SKM-1 (cell line): ENCODE results near the gene SMYD3.

Experiments
- DNase-seq: peaks from one replicate; lab custom pipeline; 2025; ENCODE audit not compliant: unreplicated experiment; lab: John Stamatoyannopoulos, UW

SMYD3 gene

DNA sequence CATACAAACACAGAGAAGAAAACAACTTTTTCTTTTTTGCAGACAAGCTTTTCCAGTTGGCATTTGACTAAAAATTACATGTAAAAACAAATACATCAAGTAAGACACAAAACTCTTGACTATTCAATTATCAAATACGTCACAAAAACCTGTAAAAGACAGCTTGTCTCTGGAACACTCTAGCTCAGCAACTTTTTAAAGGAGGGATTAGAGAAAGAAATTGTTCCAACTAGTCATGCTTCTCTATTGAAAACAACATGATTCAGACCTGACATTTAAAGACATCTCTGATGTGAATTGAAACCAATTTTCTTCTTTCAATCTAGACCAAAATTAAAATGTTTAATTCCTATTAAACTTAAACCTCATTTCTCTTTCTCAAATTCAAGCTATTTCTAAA, 30.3 kb downstream of the SMYD3 start:
- no peak for DNase-seq

- DNase-seq: no peak
These were observed 35.4 kb downstream of the SMYD3 start for GRCh38 chr1:246471688-246472087.

DNA sequence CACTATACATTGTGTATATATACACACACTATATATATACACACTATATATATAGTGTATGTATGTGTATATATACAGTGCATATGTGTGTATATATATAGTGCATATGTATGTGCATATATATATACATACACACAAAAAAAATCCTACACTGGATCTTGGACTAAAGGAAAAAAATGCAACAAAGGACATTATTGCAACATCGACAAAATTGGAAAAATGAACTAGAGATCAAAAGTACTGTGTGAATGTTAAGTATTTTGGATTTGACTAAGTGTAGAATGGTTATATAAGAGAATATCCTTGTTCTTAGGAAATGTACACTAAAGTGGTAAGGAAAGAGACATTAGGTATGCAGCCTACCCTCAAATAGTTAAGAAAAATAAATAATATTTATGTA, 36.5 kb downstream of the SMYD3 start:
- DNase-seq: no peak

DNA sequence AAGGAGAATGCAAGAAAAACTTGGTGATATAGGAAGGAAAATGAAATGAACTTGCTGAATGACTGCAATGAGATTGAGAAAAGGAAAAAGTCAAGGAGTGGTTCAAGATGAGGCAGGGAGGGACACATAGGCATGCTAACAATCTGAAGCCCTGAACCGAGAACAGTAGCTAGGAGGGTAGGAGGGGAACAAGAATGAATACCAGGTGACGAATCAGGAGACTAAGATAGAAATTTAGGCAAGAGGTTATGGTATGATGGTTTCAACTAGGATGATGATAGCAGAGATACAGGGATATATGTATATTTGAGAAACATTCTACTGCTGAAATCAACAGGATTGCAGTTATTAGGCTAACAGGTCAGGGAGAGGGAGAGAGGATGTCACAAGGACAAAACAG, 44.1 kb downstream of the SMYD3 start:
- no peak for DNase-seq

- DNase-seq: no peak
These were observed 46.7 kb downstream of the SMYD3 start for GRCh38 chr1:246460406-246460805.

GRCh38 chr1:246459221-246459620, 47.9 kb downstream of the SMYD3 start:
- DNase-seq: no peak

DNA sequence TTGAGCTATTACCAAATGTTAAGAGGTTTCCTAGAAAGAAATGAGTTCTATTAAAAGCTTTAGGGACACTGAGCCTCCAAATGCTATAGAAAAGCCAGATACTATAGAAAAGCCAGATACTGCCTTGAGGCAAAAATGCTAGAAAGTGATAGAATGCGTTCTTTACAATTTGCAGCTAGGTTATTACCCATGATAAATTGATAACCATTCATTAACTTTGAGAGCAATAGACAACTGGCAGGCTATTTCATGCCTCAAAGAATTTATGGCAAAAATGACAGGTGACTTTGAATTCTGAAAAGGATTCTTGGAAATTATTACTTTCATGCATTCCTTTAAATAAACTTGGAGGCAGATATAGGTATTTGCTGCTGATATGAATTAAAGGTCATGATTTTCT, 51.6 kb downstream of the SMYD3 start:
- DNase-seq: no peak

- DNase-seq: no peak
These were observed 52.4 kb downstream of the SMYD3 start for GRCh38 chr1:246454655-246455054.

DNA sequence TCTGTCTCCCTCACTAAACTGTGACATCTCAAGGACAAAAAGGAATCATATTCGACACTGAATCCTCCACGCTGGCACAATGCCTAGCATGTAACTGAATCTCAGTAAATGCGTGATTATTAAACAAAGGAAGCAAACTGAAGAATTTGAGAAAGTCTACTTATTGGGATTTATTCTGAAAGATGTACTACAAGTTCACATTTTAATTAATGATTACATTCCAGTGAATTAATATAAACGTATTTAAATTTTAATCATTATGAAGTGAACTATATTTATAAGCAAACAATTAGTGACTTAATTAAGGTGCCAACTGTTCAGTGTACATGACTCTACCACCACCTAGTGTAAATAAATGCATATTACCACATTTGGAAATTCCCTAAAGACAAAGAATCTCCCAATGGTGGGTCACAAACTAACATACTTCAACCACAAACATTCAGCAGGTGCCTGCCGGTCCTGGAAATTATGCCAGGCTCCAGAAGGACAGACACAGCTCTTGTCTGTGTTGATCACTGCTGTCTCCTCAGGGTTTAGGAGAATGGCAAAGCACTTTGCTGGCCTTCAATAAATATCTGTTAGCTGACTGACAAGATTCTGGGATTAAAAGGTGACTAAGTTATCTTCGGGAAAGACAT, 56.3 kb downstream of the SMYD3 start:
- no peak for DNase-seq

DNA sequence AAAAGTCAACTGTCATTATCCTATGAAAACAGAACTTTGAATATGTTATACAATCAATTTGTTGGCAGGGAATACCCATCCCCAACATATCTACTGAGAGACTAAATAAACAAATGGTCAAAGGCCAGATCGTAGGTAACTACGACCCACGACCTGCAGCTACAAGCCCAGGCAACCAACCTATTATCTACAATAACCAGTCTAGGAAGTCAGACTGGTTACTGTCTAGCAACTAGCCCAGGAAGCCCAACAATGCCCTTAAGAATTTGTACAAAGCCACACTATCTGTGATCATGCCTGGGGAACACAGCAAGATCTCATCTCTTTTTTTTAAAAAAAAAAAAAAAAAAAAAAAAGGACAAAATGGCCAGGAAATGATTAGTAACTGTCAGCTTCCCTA, 58.7 kb downstream of the SMYD3 start:
- no peak for DNase-seq

- no peak for DNase-seq
These were observed 59.6 kb downstream of the SMYD3 start for GRCh38 chr1:246447501-246447900.

DNA sequence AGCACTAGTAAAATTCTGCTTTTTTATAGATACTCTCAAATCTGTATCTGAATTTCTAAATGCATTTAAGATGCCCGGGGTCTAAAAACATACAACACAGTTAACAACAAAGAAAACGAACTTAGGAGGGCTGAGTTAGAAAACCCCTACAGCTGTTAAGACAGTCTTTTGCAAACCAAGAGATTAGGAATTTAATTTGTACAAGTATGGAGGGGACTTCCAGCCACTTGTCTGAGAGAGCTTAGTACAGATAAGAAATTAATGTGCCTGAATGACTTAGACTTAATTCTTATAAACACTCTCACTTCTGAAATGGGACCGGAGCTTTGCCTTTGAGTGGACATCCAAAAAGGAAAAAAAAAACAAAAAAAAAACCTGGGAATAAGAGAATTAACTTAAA, 61.6 kb downstream of the SMYD3 start:
- no peak for DNase-seq

- DNase-seq: no peak
These were observed 62.5 kb downstream of the SMYD3 start for GRCh38 chr1:246444617-246445016.

DNA sequence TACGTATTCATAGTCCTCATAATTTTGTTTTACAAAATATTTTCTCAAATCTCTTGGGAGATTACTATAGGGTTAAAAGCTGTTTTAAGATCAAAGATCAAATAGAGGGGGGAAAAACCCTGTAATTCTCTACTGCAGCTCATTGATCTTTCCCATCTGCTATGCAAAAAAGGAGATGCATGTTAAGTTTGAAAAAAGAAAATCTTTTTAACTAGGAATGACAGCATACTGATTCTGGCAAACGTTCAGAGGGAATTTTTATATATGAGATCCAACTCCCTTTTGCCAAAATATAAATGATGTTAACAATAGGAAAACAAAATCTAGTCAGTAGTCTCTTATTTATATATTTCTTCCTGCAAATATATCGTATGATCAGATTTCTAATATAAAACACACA, 69.1 kb downstream of the SMYD3 start:
- DNase-seq: no peak

- no peak for DNase-seq
These were observed 71.5 kb downstream of the SMYD3 start for GRCh38 chr1:246435421-246436041.

DNA sequence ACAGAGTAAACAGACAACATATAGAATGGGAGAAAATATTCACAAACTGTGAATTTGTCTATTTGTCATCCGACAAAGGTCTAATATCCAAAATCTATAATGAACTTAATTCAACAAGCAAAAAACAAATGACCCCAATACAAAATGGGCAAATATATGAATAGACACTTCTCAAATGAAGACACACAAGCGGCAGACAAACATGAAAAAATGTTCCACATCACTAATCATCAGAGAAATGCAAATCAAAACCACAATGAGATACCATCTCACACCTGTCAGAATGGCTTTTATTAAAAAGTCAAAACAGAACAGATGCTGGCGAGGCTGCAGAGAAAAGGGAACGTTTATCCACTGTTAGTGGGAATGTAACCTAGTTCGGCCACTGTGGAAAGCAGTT, 72.7 kb downstream of the SMYD3 start:
- no peak for DNase-seq

DNA sequence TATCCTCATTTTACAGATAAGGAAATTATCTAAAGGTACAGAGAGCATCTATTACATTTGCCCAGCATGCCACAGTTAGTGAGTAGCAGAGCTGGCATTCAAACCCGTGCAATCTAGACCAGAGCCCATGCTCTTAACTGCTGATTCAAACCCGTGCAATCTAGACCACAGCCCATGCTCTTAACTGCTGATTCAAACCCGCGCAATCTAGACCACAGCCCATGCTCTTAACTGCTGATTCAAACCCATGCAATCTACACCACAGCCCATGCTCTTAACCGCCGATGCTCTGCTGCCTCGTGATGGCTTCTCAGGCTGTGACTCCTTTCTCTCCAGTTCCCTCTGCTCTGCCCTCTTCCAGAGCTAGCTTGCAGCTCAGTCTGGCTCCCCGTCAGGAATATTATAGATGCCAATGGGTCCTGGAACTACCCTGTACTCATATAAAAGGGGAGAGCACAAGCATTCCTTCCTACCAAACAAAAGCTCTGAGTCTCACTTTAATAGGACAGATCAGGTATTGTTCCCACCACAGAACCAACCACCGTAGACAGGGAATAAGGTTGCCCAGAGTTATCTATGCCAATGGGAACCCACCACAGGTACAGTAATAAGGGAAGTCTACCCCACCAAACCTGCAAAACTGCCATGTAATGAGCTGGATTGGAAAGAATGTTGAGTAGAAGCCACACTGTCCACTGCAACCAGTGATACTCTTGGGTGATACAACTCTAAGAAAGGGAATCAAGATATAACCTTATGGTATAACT, 78.4 kb downstream of the SMYD3 start:
- no peak for DNase-seq

GRCh38 chr1:246427611-246428010, 79.5 kb downstream of the SMYD3 start:
- DNase-seq: no peak

GRCh38 chr1:246425895-246426294, 81.2 kb downstream of the SMYD3 start:
- no peak for DNase-seq

GRCh38 chr1:246425139-246425794, 81.8 kb downstream of the SMYD3 start:
- no peak for DNase-seq

GRCh38 chr1:246420300-246420699, 86.8 kb downstream of the SMYD3 start:
- DNase-seq: no peak
